Loucy (cell line): ENCODE measurements around the gene MGMT.

Experiments
- EZH2phosphoT487 ChIP-seq: fragments of 200-600 bp; IDR thresholded peaks from 2 replicates; pipeline ENCODE4 v1.6.1; 2018; ENCODE audit warnings: antibody characterized with exemption, mild to moderate bottlenecking, moderate library complexity, borderline replicate concordance
- TF ChIP-seq, protein P1 (sequence below): fragments of 200-600 bp; sonication (generic); conservative IDR thresholded peaks from 2 replicates; pipeline ENCODE4 v1.5.1; 2014; ENCODE audit warnings: mild to moderate bottlenecking, antibody characterized with exemption, low read length

DNA sequence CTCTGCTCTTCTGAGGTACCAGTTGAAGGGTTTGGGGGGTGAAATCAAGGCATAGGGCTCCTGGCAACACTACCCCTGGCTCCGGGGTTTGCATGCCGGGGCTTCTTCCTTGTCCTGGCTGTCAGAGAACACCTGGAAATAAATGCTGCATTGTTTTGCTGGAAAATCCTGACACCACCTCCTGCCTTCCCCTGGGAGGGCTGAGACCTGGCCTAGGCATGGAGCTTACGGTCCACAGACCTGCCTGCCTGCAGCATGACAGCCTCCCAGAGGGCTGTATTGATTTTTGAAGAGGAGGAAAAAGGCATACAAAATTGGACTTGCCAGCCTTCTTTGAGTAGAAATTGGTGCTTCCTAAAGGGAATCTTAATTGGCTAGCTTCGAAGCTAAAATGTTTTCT, 227.1 kb downstream of the MGMT start:
- TF ChIP-seq, protein P1, sequence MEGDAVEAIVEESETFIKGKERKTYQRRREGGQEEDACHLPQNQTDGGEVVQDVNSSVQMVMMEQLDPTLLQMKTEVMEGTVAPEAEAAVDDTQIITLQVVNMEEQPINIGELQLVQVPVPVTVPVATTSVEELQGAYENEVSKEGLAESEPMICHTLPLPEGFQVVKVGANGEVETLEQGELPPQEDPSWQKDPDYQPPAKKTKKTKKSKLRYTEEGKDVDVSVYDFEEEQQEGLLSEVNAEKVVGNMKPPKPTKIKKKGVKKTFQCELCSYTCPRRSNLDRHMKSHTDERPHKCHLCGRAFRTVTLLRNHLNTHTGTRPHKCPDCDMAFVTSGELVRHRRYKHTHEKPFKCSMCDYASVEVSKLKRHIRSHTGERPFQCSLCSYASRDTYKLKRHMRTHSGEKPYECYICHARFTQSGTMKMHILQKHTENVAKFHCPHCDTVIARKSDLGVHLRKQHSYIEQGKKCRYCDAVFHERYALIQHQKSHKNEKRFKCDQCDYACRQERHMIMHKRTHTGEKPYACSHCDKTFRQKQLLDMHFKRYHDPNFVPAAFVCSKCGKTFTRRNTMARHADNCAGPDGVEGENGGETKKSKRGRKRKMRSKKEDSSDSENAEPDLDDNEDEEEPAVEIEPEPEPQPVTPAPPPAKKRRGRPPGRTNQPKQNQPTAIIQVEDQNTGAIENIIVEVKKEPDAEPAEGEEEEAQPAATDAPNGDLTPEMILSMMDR: no peak
- TF ChIP-seq EZH2phosphoT487: no peak
